Duodenal mucosa (tissue), 2 donors: ENCODE data around the gene CDCP2.

Experiments used
- H3K27ac ChIP-seq: one replicate; pipeline ENCODE4 v1.7.0; 2013; ENCODE audit warnings: low read depth, low read length
- H3K27me3 ChIP-seq, 2 donors: one replicate each; pipeline ENCODE4 v1.7.0; 2013; ENCODE audit warnings: low read length in 2 of 2, control low read depth in 1 of 2; ENCODE audit not compliant: insufficient read depth in 2 of 2, control insufficient read depth in 1 of 2
- H3K36me3 ChIP-seq, 2 donors: one replicate each; pipeline ENCODE4 v1.7.0; 2013; ENCODE audit warnings: low read length in 2 of 2, control low read depth in 1 of 2; ENCODE audit not compliant: insufficient read depth in 2 of 2, control insufficient read depth in 1 of 2
- H3K4me1 ChIP-seq, 2 donors: one replicate each; pipeline ENCODE4 v1.7.0; 2013; ENCODE audit warnings: low read length in 2 of 2, control low read depth in 1 of 2; ENCODE audit not compliant: insufficient read depth in 2 of 2, control insufficient read depth in 1 of 2
- H3K4me3 ChIP-seq, 2 donors: one replicate each; pipeline ENCODE4 v1.7.0; 2013; ENCODE audit warnings: low read length in 2 of 2, low read depth in 1 of 2
- H3K9ac ChIP-seq, 2 donors: one replicate each; pipeline ENCODE4 v1.7.0; 2013; ENCODE audit warnings: low read length in 2 of 2, low read depth in 1 of 2
- H3K9me3 ChIP-seq, 2 donors: one replicate each; pipeline ENCODE4 v1.7.0; 2013; ENCODE audit warnings: low read length in 2 of 2, control low read depth in 1 of 2; ENCODE audit not compliant: control insufficient read depth in 1 of 2

CDCP2 gene

GRCh38 chr1:54117815-54118563 lies 34.8 kb downstream of the CDCP2 start:
- no peak overlapping the region for H3K9ac ChIP-seq
- H3K36me3 ChIP-seq: no peaks in the 10 kb centered on the region
- no peak overlapping the region for H3K4me3 ChIP-seq
- H3K27ac ChIP-seq: no peak overlapping the region
- H3K9me3 ChIP-seq: no peaks in the 10 kb centered on the region
- peaks cover 12 to 13% of the 10 kb centered on the region in 2 donors for H3K4me1 ChIP-seq
- peaks cover 0 to 8% of the 10 kb centered on the region in 2 donors for H3K27me3 ChIP-seq

- Histone ChIP-seq H3K27me3 (peaks cover 0 to 8% of the 10 kb centered on the region in 2 donors), H3K9ac (no peak overlapping the region), H3K4me1 (no peaks in the 10 kb centered on the region), H3K4me3 (no peak overlapping the region), H3K36me3 (no peaks in the 10 kb centered on the region), H3K27ac (no peak overlapping the region), H3K9me3 (no peaks in the 10 kb centered on the region)
These were observed 37.3 kb downstream of the CDCP2 start for GRCh38 chr1:54115520-54115919.

DNA sequence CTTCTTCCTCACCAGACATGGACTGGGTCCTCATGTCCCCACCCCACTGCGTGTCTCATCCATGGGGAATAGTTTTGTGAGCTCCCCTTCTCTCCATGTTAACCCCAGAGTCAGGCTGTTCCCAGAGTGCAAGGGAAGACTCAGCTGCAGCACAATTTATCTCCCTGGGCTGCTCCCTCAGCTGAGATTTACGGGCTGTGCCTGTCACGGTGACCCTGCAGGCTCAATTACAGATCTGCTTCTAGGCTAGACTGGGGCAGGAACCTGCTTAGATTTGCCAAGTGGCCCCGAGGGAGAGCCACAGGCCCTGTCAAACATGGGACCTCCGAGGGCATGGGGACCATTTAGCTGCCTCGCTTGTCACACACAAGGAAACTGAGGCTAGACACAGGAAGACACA lies 37.8 kb downstream of the CDCP2 start:
- Histone ChIP-seq H3K9ac (no peak overlapping the region), H3K27ac (no peak overlapping the region), H3K4me1 (no peaks in the 10 kb centered on the region), H3K9me3 (no peaks in the 10 kb centered on the region), H3K36me3 (no peaks in the 10 kb centered on the region), H3K27me3 (peaks cover 0 to 3% of the 10 kb centered on the region in 2 donors), H3K4me3 (no peak overlapping the region)

DNA sequence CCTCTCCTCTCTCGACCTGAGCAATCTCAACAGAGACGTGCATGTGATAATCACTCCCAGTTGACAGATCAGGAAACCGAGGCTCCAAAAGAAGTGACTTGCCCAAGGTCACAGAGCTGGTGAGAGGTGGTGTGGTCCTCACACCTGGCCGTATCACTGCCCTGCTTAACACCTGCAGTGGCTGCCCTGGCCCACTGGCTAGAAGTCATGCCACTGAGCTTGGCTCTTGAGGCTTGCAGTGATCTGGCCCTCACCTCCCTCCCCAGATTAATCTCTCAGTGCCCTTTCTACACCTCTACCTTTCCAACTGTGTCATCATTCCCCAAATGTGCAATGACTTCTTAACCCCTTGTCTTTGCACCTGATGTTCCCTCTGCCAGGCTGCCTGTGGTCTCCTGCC lies 38.8 kb downstream of the CDCP2 start:
- no peaks in the 10 kb centered on the region for H3K36me3 ChIP-seq
- H3K9ac ChIP-seq: no peak overlapping the region
- no peak overlapping the region for H3K27ac ChIP-seq
- H3K27me3 ChIP-seq: no peaks in the 10 kb centered on the region
- no peaks in the 10 kb centered on the region for H3K9me3 ChIP-seq
- no peak overlapping the region for H3K4me3 ChIP-seq
- H3K4me1 ChIP-seq: no peaks in the 10 kb centered on the region

DNA sequence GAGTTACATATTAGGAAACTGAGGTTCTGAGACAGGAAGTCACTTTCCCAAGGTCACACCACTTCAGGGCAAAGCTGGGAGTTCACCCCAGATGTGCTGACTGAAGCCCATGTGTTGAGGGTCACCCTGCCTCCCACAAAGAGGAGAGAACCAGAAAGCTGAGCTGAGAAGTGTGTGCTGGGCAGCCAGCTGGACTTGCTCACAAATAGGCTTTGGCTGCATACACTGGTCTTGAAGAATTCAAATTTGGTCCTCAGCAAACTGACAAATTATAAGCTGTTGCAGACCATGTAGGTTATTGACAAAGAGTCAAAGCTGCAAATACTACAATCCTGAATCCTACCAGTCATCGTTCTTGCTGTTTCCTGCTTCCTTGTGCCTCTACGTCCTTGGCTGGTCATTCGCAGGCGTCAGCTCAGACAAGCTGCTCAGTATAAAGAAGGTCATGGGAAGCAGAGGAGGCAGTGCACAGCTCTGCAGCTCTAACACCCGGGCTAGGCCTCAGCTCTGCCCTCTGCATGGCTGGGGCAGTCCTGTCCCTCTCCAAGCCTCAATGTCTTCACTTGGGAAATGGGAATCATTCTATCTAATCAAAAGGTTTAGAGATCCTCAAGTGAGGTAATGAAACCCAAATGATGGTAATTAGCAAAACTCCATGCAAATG lies 40.0 kb downstream of the CDCP2 start:
- Histone ChIP-seq H3K27me3 (no peaks in the 10 kb centered on the region), H3K36me3 (no peaks in the 10 kb centered on the region), H3K27ac (no peak overlapping the region), H3K4me3 (no peak overlapping the region), H3K9ac (no peak overlapping the region), H3K9me3 (no peaks in the 10 kb centered on the region), H3K4me1 (no peaks in the 10 kb centered on the region)

GRCh38 chr1:54112027-54112426 lies 40.8 kb downstream of the CDCP2 start:
- H3K27ac ChIP-seq: no peak overlapping the region
- no peaks in the 10 kb centered on the region for H3K36me3 ChIP-seq
- no peak overlapping the region for H3K9ac ChIP-seq
- H3K4me3 ChIP-seq: no peak overlapping the region
- no peaks in the 10 kb centered on the region for H3K4me1 ChIP-seq
- H3K9me3 ChIP-seq: no peaks in the 10 kb centered on the region
- no peaks in the 10 kb centered on the region for H3K27me3 ChIP-seq

DNA sequence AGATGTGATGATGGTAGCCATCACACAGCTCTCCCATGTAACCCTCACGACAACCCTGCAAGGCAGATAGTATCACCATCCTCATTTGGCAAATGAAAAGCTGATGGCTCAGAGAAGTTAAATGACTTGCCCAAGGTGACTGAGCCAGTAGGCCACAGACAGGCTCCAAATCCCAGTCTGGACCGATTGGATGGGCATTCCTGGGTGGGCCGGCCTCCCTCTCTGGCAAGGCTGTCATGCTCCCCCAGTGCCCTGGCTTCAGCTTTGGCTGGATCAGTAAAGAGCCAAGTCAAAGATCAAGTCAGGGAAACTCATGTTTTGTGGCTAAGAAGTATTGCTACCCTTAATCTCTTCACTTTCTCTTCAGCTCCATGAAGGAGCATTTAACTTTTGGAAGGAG lies 41.2 kb downstream of the CDCP2 start:
- Histone ChIP-seq H3K9ac (no peak overlapping the region), H3K27ac (no peak overlapping the region), H3K36me3 (no peaks in the 10 kb centered on the region), H3K4me1 (no peaks in the 10 kb centered on the region), H3K4me3 (no peak overlapping the region), H3K9me3 (no peaks in the 10 kb centered on the region), H3K27me3 (no peaks in the 10 kb centered on the region)

DNA sequence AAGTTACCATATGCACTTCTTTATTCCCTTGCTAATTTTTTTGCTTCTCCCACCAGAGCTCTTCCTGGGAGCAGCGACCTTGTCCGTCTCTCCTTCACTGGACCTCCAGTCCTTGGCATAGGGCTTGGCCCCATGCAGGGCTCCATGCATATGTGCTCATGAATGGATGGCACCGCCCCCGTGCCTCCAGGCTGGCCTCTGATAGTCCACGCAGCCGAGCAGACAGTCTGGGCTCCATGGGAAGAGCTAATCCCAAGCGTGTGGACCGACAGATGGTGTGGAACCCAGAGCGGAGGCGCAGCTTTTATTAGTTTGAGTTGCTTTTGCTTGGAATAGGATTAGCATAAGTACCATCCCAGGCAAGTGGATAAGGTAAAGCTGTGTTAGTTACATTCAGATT lies 41.8 kb downstream of the CDCP2 start:
- no peaks in the 10 kb centered on the region for H3K27me3 ChIP-seq
- no peak overlapping the region for H3K27ac ChIP-seq
- H3K9me3 ChIP-seq: no peaks in the 10 kb centered on the region
- H3K4me1 ChIP-seq: no peaks in the 10 kb centered on the region
- no peak overlapping the region for H3K4me3 ChIP-seq
- no peaks in the 10 kb centered on the region for H3K36me3 ChIP-seq
- no peak overlapping the region for H3K9ac ChIP-seq

DNA sequence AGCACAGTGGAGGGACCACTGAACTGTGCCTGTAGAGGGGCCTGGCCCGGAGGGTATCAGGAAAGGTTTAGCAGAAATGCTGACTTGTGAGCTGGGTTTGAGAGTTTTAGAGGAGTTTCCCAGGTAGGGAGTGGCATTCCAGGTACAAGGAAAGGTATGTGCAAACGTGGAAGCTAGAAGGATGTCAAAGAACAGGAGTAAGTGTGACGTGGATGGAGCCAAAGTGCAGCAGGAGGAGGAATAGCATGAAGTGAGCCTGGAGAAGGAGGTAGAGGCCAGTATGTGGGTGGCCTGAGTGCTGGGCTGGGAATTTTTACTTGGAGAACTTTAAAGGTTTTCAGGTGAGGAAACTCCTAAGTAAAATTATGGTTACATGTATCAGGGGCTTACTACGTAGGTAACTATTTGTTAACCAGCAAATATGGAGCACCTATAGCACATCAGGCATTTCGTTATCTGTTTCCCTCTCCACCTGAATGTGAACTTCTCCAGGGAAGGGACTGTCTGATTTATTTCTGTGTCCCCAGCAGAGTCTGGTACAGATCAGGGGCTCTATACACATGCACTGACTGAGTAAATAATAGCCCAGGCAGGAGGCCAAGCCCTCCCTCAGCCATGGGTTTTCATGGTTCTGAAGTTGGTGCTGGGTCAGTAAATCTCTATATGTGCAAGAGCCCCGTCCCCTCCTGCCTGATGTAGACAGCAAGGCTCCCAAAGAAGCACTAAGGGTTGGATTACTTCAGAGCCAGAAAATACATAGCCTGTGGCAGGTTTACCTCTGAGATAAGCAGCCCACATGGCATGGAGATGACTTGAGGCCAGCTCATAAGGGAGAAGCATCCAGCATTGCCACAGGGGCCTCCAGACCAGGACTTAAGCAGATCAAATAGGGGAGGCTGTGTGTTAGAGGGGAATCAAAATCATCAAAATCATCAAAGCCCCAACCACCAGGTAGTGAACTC lies 43.4 kb downstream of the CDCP2 start:
- Histone ChIP-seq H3K27me3 (no peaks in the 10 kb centered on the region), H3K27ac (no peak overlapping the region), H3K4me1 (no peaks in the 10 kb centered on the region), H3K9me3 (no peaks in the 10 kb centered on the region), H3K9ac (no peak overlapping the region), H3K4me3 (no peak overlapping the region), H3K36me3 (no peaks in the 10 kb centered on the region)

- Histone ChIP-seq H3K36me3 (no peaks in the 10 kb centered on the region), H3K27me3 (no peaks in the 10 kb centered on the region), H3K9me3 (no peaks in the 10 kb centered on the region), H3K27ac (no peak overlapping the region), H3K4me3 (no peak overlapping the region), H3K4me1 (no peaks in the 10 kb centered on the region), H3K9ac (no peak overlapping the region)
These were observed 44.6 kb downstream of the CDCP2 start for GRCh38 chr1:54108156-54108555.
